Activated CD8-positive, alpha-beta T cell treated with anti-CD3 and anti-CD28 coated beads for 36 hours (primary cell): ENCODE measurements around the gene NFX1. TPM values are rescaled to one million over a fixed set of nuclear protein-coding genes. Genes with fewer than 3 reads are reported as not detected.
"Not testable (repeated sequence)": the region's sequence is repeated elsewhere in the genome, so short reads cannot be mapped to it uniquely, and the experiment has no call there.

Experiments
- ATAC-seq: fragments of 200-7000 bp; cut with Tn5 transposase; one replicate; pipeline ENCODE4 v1.10.0; 2021; ENCODE audit warnings: mild to moderate bottlenecking, moderate library complexity
- CTCF ChIA-PET: fragments of 350-600 bp; sonication (Branson Sonifier 250); formaldehyde crosslinking; loops from one replicate; lab custom pipeline; 2021; ENCODE audit warnings: antibody characterized with exemption; lab: Charles Lee
- POLR2A ChIA-PET: fragments of 350-600 bp; sonication (Branson Sonifier 250); formaldehyde crosslinking; loops from one replicate; lab custom pipeline; 2021; ENCODE audit warnings: antibody characterized with exemption; lab: Charles Lee
- DNase-seq: peaks from one replicate; pipeline ENCODE4 v3.0.0-alpha.2; 2020
- H3K27ac Mint-ChIP-seq: one replicate; pipeline ENCODE4 v1.8.0; 2021; ENCODE audit warnings: mild to moderate bottlenecking, mixed read lengths
- H3K27me3 Mint-ChIP-seq: one replicate; pipeline ENCODE4 v1.8.0; 2021; ENCODE audit warnings: mixed read lengths
- H3K36me3 Mint-ChIP-seq: one replicate; pipeline ENCODE4 v1.8.0; 2021; ENCODE audit warnings: low read depth, mixed read lengths
- H3K4me1 Mint-ChIP-seq: one replicate; pipeline ENCODE4 v1.8.0; 2021; ENCODE audit warnings: low read depth, mixed read lengths
- H3K4me3 Mint-ChIP-seq: one replicate; pipeline ENCODE4 v1.8.0; 2021; ENCODE audit warnings: mild to moderate bottlenecking, moderate library complexity, mixed read lengths
- H3K9me3 Mint-ChIP-seq: one replicate; pipeline ENCODE4 v1.8.0; 2021; ENCODE audit warnings: mixed read lengths
- intact Hi-C: fragments of 100-400 bp; cut with micrococcal nuclease; formaldehyde crosslinking; loops from one replicate; pipeline ENCODE4 v1.10.0; 2022
- total RNA-seq, 2 experiments: library from RNA; stranded (reverse); gene quantifications; one replicate each; pipeline ENCODE4 v1.2.3, GENCODE V29; 2021
- TF ChIP-seq, protein P1 (sequence below): fragments of 200-600 bp; IDR thresholded peaks from one replicate; pipeline ENCODE4 v1.8.0; 2022; ENCODE audit warnings: antibody characterized with exemption, mild to moderate bottlenecking

The NFX1 gene
- total RNA-seq, 2 experiments from 2014 or later: 37.4 to 38.9 TPM

- intact Hi-C loops: no loop called here
- ChIA-PET CTCF (interaction anchor here (1.1 to 2.9 kb wide), 3 partner anchors 10 to 124 kb away, joined by 3 to 14 read pairs (median 4); no protein-coding TSS in a partner anchor), POLR2A (interaction anchor here (0.9 kb wide), 1 partner anchor 66 kb away, joined by 3 read pairs; no protein-coding TSS in a partner anchor)
- DNase-seq (no peak), ATAC-seq (no peak)
- peaks cover 53% of the 10 kb centered on the region for H3K36me3 Mint-ChIP-seq
- H3K27me3 Mint-ChIP-seq: no peaks in the 10 kb centered on the region
- peaks cover 2% of the 10 kb centered on the region for H3K4me1 Mint-ChIP-seq
- no peak overlapping the region for H3K27ac Mint-ChIP-seq
- TF ChIP-seq, protein P1, sequence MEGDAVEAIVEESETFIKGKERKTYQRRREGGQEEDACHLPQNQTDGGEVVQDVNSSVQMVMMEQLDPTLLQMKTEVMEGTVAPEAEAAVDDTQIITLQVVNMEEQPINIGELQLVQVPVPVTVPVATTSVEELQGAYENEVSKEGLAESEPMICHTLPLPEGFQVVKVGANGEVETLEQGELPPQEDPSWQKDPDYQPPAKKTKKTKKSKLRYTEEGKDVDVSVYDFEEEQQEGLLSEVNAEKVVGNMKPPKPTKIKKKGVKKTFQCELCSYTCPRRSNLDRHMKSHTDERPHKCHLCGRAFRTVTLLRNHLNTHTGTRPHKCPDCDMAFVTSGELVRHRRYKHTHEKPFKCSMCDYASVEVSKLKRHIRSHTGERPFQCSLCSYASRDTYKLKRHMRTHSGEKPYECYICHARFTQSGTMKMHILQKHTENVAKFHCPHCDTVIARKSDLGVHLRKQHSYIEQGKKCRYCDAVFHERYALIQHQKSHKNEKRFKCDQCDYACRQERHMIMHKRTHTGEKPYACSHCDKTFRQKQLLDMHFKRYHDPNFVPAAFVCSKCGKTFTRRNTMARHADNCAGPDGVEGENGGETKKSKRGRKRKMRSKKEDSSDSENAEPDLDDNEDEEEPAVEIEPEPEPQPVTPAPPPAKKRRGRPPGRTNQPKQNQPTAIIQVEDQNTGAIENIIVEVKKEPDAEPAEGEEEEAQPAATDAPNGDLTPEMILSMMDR: no peak
- H3K9me3 Mint-ChIP-seq: no peaks in the 10 kb centered on the region
- H3K4me3 Mint-ChIP-seq: no peak overlapping the region
Observed at GRCh38 chr9:33350310-33350709, 60.0 kb downstream of the NFX1 start.

GRCh38 chr9:33351547-33351946, 61.2 kb downstream of the NFX1 start:
- Mint-ChIP-seq H3K36me3 (peaks cover 51% of the 10 kb centered on the region), H3K9me3 (no peaks in the 10 kb centered on the region), H3K4me3 (no peak overlapping the region), H3K27ac (no peak overlapping the region), H3K27me3 (no peaks in the 10 kb centered on the region), H3K4me1 (peaks cover 2% of the 10 kb centered on the region)
- no peak for DNase-seq
- intact Hi-C loops: no loop called here
- ChIA-PET CTCF (interaction anchor here (1.1 to 2.9 kb wide), 2 partner anchors 23 to 53 kb away, joined by 3 to 14 read pairs; no protein-coding TSS in a partner anchor), POLR2A (no interaction called here)
- ATAC-seq: no peak
- TF ChIP-seq, protein P1: no peak

DNA sequence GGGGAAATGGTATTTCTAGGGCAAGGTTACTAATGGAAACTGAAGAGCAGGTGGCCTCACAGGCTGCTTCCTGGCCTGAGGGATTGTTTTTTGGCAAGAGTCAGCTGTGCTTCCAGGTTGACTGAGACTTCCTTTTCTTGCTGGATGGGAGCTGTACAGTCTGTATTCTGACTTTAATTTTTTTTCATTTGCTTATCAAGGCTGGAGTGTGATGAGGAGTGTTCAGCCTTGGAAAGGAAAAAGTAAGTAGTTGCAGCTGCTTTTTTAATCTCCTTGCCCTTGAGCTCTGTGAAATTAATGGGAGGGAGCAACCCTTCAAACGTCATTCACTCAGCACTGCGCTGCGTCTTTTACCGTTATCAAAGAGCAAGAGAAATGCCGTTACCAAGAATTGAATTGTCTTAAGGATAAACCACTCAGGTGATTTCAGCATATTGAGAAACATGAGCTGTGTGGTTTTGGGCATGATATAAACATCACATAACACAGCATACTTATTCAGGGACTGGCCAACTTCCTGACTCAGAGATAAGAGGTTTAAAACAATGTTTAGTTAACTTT, 64.4 kb downstream of the NFX1 start:
- DNase-seq (no peak), ATAC-seq (no peak)
- Mint-ChIP-seq H3K9me3 (no peaks in the 10 kb centered on the region), H3K27me3 (no peaks in the 10 kb centered on the region), H3K4me3 (no peak overlapping the region), H3K36me3 (peaks cover 27% of the 10 kb centered on the region), H3K4me1 (no peaks in the 10 kb centered on the region), H3K27ac (peak overlapping the region; percentile 13)
- ChIA-PET CTCF (no interaction called here), POLR2A (interaction anchor here (0.6 kb wide), 1 partner anchor 22 kb away, joined by 3 read pairs; no protein-coding TSS in a partner anchor)
- TF ChIP-seq, protein P1: no peak
- intact Hi-C loops: no loop called here

DNA sequence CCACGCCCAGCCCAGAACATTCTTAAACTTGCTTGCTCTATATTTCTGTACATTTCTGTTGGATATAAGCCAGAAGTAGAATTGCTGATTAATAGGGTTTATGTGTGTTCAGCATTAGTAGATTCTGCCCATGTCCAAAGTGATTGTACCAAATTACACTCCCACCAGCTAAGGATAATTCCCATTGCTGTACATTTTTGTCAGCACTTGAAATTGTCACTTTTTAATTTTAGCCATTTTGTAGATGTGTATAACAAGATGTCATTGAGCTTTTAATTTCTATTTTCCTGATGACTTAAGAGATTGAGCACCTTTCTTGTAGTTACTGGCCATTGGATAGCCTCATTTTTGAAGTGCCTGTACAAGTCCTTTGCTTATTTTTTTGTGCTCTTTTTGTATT, 65.6 kb downstream of the NFX1 start:
- no peak for DNase-seq
- no peaks in the 10 kb centered on the region for H3K4me1 Mint-ChIP-seq
- TF ChIP-seq, protein P1: no peak
- no peak overlapping the region for H3K27ac Mint-ChIP-seq
- H3K27me3 Mint-ChIP-seq: no peaks in the 10 kb centered on the region
- ChIA-PET POLR2A (no interaction called here), CTCF (interaction anchor here (1.2 to 1.4 kb wide), 3 partner anchors 17 to 111 kb away, joined by 3 to 5 read pairs (median 4); no protein-coding TSS in a partner anchor)
- H3K9me3 Mint-ChIP-seq: no peaks in the 10 kb centered on the region
- peaks cover 29% of the 10 kb centered on the region for H3K36me3 Mint-ChIP-seq
- intact Hi-C loops: no loop called here
- no peak overlapping the region for H3K4me3 Mint-ChIP-seq
- no peak for ATAC-seq

DNA sequence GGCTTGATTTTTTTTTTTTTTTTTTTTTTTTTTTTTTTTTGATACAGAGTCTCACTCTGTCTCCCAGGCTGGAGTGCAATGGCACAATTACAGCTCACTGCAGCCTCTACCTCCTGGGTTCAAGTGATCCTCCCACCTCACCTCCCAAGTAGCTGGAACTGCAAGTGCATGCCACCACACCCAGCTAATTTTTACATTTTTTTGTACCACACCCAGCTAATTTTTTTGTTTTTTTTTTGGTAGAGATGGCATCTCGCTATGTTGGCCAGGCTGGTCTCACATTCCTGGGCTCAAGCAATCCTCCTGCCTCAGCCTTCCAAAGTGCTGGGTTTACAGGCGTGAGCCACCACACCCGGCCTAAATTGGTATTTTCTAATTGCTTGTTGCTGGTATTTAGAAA, 68.3 kb downstream of the NFX1 start:
- DNase-seq, H3K4me3 Mint-ChIP-seq, H3K27ac Mint-ChIP-seq, CTCF ChIA-PET, H3K4me1 Mint-ChIP-seq, H3K9me3 Mint-ChIP-seq, ATAC-seq, H3K27me3 Mint-ChIP-seq, intact Hi-C loops: not testable (repeated sequence)
- POLR2A ChIA-PET: interaction anchor here (0.6 kb wide), 1 partner anchor 44 kb away, joined by 3 read pairs; no protein-coding TSS in a partner anchor
- H3K36me3 Mint-ChIP-seq: peaks cover 29% of the 10 kb centered on the region
